ENCODE results near the gene FMNL2. TPM values are rescaled to one million over a fixed set of nuclear protein-coding genes. Genes with fewer than 3 reads are reported as not detected.

The FMNL2 gene
- polyA plus RNA-seq, 3 donors, result 0.28 to 3.2 (median 0.71) TPM

DNA sequence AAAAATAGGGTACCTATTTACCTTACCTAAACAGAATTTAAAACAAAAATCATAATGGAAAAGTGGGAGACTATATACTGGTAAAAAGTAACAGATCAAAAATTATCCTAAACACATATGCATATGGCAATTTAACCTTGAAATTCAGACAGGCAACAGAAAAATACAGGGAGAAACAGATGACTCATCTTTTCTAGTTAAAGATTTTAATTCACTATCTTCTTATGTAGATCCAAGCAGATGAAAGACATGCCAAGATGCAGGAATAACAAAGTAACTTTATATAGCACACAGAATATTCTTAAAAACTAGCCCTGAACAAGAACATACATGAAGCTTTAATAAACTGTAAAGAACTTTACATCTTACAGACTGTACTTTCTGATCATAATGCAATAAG, 351.3 kb downstream of the FMNL2 start:
- intact Hi-C loops (cut with micrococcal nuclease), result no loop called here
- Mint-ChIP-seq H3K4me3 (no peak overlapping the region), H3K9me3 (no peaks in the 10 kb centered on the region), H3K36me3 (peaks cover 52 to 65% of the 10 kb centered on the region in 2 donors), H3K27me3 (ENCODE audit: low read depth in 3 of 3) (peaks cover 0 to 1% (median 0%) of the 10 kb centered on the region in 3 donors), H3K4me1 (no peaks in the 10 kb centered on the region), H3K27ac (peak overlapping the region in 2 of 7 donors; percentile 16 to 40)
- Histone ChIP-seq H3K27ac (ENCODE audit: low read depth in 1 of 2, low read length in 2 of 2) (no peak overlapping the region), H3K9ac (ENCODE audit: insufficient read depth, low read length, poor library complexity, severe bottlenecking) (no peak overlapping the region), H3K27me3 (ENCODE audit: control insufficient read depth in 2 of 2, insufficient read depth in 2 of 2, low read length in 2 of 2) (no peaks in the 10 kb centered on the region), H2AFZ (ENCODE audit: insufficient read depth, low read depth, low read length, poor library complexity, severe bottlenecking) (no peak overlapping the region), H3K36me3 (replicated peaks in 1 of 2; ENCODE audit: control insufficient read depth in 1 of 2, insufficient read depth in 2 of 2, low read length in 2 of 2) (peaks cover 28 to 83% of the 10 kb centered on the region in 2 donors), H3K9me3 (replicated peaks in 1 of 2; ENCODE audit: control insufficient read depth in 1 of 2, insufficient read depth in 1 of 2, low read length in 2 of 2) (no peaks in the 10 kb centered on the region), H3K4me3 (replicated peaks in 1 of 3; ENCODE audit: low read depth in 2 of 3, low read length in 3 of 3) (no peak overlapping the region), H3K79me2 (ENCODE audit: insufficient read depth, low read length) (peaks cover 61% of the 10 kb centered on the region), H4K20me1 (ENCODE audit: insufficient read depth, low read length) (peaks cover 58% of the 10 kb centered on the region), H3K4me1 (ENCODE audit: control insufficient read depth in 1 of 2, insufficient read depth in 2 of 2, low read length in 2 of 2) (no peaks in the 10 kb centered on the region), H3K4me2 (replicated peaks; ENCODE audit: extremely low read depth, low read length, poor library complexity, severe bottlenecking) (no peak overlapping the region)
- DNase-seq, result no peak
- TF ChIP-seq CTCF (IDR thresholded peaks at IDR 0.05), result no peak

DNA sequence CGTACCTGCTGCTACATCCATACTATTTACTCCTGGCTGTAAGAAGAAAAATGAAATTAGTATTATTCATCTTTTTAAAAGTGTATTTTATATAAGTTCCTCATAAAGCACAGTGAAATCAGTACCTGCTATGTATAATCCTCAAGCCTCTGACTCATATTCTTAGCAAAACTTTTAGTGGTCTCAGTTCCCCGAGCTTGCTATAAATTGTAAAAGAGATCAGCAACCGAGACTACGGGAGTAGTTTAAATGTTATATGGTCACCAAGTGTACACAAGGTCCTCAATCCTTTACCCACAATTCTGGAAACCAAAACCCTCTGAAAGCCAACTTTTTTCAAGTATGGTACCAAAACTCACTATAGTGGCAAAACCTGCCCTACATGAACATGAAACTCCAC, 358.1 kb downstream of the FMNL2 start:
- H2AFZ ChIP-seq (ENCODE audit: insufficient read depth, low read depth, low read length, poor library complexity, severe bottlenecking), result no peak overlapping the region
- H3K4me3 ChIP-seq (replicated peaks in 1 of 3; ENCODE audit: low read depth in 2 of 3, low read length in 3 of 3), result no peak overlapping the region
- Mint-ChIP-seq H3K27ac (peak overlapping the region in 1 of 7 donors; percentile 11), H3K36me3 (peaks cover 36 to 46% of the 10 kb centered on the region in 2 donors), H3K9me3 (no peaks in the 10 kb centered on the region), H3K27me3 (ENCODE audit: low read depth in 3 of 3) (no peaks in the 10 kb centered on the region), H3K4me1 (peaks cover 7% of the 10 kb centered on the region), H3K4me3 (no peak overlapping the region)
- no peaks in the 10 kb centered on the region for H3K27me3 ChIP-seq (ENCODE audit: control insufficient read depth in 2 of 2, insufficient read depth in 2 of 2, low read length in 2 of 2)
- peak overlapping the region in 1 of 2 donors; percentile 20 for H3K27ac ChIP-seq (ENCODE audit: low read depth in 1 of 2, low read length in 2 of 2)
- no CpG with 5 or more reads among the region's 4 CpGs for WGBS (ENCODE audit: insufficient coverage)
- peaks cover 64% of the 10 kb centered on the region for H3K79me2 ChIP-seq (ENCODE audit: insufficient read depth, low read length)
- intact Hi-C loops (cut with micrococcal nuclease), result no loop called here
- peaks cover 0 to 8% of the 10 kb centered on the region in 2 donors for H3K4me1 ChIP-seq (ENCODE audit: control insufficient read depth in 1 of 2, insufficient read depth in 2 of 2, low read length in 2 of 2)
- no peak overlapping the region for H3K9ac ChIP-seq (ENCODE audit: insufficient read depth, low read length, poor library complexity, severe bottlenecking)
- H4K20me1 ChIP-seq (ENCODE audit: insufficient read depth, low read length), result peaks cover 55% of the 10 kb centered on the region
- H3K36me3 ChIP-seq (replicated peaks in 1 of 2; ENCODE audit: control insufficient read depth in 1 of 2, insufficient read depth in 2 of 2, low read length in 2 of 2), result peaks cover 34 to 60% of the 10 kb centered on the region in 2 donors
- no peak for TF ChIP-seq CTCF (IDR thresholded peaks at IDR 0.05)
- no peak overlapping the region for H3K4me2 ChIP-seq (replicated peaks; ENCODE audit: extremely low read depth, low read length, poor library complexity, severe bottlenecking)
- no peaks in the 10 kb centered on the region for H3K9me3 ChIP-seq (replicated peaks in 1 of 2; ENCODE audit: control insufficient read depth in 1 of 2, insufficient read depth in 1 of 2, low read length in 2 of 2)
- DNase-seq, result no peak
